Esophagus squamous epithelium (tissue), 4 donors: ENCODE data around the gene GJA5.

Source experiments
- CTCF ChIP-seq, 6 experiments: fragments of 450-650 bp in 4 of 6; fragments of 200-600 bp in 2 of 6; sonication (generic) in 2 of 6; IDR thresholded peaks; one replicate each; pipeline ENCODE4 v1.5.1; 2016 to 2019; ENCODE audit warnings: antibody characterized with exemption in 6 of 6, mild to moderate bottlenecking in 4 of 6, moderate library complexity in 4 of 6
- POLR2A ChIP-seq, 4 donors: fragments of 450-650 bp; IDR thresholded peaks; one replicate each; pipeline ENCODE4 v1.6.1; 2017; ENCODE audit warnings: antibody characterized with exemption in 4 of 4, mild to moderate bottlenecking in 4 of 4, moderate library complexity in 3 of 4

DNA sequence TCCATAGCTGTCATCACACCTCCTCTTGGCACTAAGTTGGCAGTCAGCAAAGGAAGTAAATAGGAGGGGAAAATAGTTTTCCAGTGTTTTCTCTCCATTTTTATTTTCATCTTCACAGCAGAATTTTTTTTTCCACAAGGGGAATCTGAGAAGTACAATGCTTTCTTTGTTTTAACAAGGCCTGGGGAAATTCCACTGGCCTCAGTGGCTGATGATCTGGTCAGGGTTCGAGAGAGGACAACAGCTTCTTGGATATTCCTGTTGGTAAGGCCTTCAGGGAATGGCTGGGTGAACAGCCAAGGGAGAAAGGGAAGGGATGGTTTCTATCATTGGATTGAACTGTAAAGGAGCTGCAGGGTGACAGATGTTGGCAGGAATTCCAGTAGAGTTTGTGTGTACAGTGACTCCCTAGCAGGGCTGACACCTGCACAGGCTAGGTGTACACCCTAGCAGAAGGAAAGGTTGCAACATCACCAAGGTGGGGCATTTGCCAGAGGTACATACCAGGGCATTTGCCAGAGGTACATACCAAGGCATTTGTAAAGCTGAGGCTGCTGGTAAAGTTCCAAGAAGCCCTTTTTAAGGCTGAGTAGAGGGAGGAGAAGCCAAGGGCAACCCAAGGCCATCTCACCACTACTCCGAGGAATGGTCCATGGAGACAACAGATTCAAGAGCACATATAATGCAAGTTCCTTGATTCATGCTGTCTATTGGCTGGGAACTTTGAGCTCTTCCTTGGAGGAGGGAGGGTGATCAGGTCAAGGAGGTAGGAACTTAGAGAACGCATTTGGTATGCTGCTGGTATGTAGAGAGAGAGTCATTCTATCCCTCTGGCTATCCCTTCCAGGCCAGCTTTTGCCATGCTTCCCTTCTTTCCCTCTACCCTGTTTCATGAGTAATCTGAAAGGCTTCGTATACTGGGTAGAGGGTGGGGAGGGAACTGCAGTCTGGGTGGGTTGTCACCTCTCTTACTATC is 3.1 kb downstream of the GJA5 start:
- TF ChIP-seq CTCF (IDR thresholded peaks at IDR 0.05) (no peak), POLR2A (IDR thresholded peaks at IDR 0.05) (no peak)
